Right lung (tissue), 5 donors: Measurements from ENCODE around the gene SPA17. TPM values are rescaled to one million over a fixed set of nuclear protein-coding genes. Genes with fewer than 3 reads are reported as not detected.

Source experiments
- DNase-seq, 2 donors: peaks; one replicate each; pipeline ENCODE4 v3.0.0-alpha.2; 2013
- polyA plus RNA-seq, 5 donors: library from polyadenylated mRNA; unstranded; fragments of 120-200 nt; gene quantifications; one replicate each; pipeline versions ENCODE4 v1.2.1 to v1.2.3, GENCODE V29; 2013; ENCODE audit warnings: inconsistent platforms in 1 of 5, low replicate concordance in 1 of 5; ENCODE audit not compliant: insufficient read length in 5 of 5, insufficient read depth in 1 of 5

Gene SPA17
- polyA plus RNA-seq, 5 donors: 12.3 to 19.1 (median 15.6) TPM

DNA sequence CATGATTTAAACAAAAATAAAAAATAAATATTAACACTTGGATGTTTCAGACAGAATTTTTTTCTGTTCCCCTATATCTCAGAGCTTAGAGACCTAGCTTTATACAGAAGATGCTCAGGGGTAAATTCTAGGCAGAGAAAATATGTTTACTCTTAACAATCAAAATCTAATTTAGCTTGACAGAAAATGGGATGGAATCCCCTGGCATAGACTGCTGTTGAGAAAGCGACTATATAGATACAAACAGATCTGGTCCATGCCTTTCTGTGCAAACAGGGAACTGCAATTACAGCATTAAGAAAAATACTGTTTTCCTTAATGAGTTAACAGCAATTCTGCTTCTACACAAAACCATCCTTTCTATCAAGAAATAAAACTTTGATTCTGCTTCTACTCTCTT lies 14.7 kb upstream of the SPA17 start:
- DNase-seq: no peak

DNA sequence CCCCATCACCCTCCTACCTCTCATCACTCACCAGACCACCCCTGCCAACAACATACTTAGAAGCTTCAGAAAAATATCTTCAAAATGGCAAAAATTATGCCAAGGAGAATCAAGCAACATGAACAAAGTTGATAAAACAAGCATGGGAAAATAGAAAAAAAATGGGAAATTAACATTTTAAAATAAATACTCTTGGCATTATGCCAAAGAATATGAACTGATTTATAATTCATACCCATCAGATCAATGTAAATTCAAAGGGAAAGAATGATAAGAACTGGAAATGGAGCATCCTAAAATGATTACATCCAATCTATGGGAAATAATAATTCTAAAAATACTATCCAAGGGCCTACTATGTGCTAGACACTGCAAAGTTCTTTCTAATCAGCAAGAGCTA lies 12.2 kb upstream of the SPA17 start:
- DNase-seq: no peak

- no peak for DNase-seq
These were observed 11.6 kb upstream of the SPA17 start for GRCh38 chr11:124662106-124662505.

DNA sequence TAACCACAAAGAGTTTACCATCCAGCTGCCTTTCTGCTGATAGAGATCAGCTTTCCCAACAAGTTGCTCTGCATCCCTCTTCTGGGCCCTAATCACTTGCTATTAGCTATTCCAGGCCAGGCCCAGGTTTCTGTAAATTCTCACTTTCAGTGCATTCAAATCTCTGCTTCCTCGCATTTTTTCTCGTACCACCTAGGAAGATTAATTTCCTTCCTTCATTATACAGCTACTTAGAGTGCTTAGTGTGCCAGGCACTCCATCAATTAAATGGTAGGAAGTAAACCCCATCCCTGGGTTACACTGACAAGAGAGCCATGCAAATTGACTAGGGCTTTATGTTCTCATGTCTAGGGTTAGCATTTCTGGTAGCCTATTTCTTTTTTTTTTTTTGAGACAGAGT lies 9.8 kb upstream of the SPA17 start:
- DNase-seq: no peak

DNA sequence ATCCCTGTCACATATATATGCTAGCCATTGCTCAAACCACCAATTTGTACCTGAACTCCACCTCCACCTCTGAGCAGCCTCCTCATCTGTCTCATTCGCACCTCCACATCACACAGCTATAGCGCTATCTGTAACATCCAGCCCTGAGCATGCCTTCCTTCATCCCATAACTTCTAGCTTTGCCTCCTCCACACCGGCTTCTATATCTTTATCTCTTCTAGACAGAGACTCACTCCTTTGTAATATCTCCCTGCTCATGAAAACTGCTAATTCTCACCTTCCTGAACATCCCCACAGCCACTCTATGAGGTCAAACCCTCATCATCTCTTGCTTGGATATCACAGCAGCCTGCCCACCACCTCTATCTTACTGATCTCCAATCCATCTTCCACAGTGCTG lies 6.1 kb upstream of the SPA17 start:
- DNase-seq: no peak

DNA sequence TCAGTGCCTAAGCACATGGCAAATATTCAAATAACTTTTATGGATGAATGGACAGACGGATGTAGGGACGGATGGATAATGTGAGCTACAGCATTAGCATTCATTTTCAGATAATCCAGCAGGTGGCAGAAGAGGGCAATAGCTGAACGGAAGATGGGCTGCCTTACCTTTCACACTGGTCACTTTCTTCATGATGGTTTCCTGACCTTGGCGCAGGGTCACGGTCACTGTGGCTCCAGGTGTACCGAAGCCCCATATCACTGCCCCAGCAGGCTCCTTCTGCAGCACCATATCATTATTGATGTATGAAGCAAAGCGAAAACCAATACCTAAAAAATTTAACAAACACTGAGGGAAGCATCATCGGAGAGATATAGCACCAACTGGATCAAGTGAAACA lies 4.5 kb upstream of the SPA17 start:
- peak in 1 of 2 donors; percentile 55 for DNase-seq

- no peak for DNase-seq
These were observed 3.0 kb upstream of the SPA17 start for GRCh38 chr11:124670732-124671131.

DNA sequence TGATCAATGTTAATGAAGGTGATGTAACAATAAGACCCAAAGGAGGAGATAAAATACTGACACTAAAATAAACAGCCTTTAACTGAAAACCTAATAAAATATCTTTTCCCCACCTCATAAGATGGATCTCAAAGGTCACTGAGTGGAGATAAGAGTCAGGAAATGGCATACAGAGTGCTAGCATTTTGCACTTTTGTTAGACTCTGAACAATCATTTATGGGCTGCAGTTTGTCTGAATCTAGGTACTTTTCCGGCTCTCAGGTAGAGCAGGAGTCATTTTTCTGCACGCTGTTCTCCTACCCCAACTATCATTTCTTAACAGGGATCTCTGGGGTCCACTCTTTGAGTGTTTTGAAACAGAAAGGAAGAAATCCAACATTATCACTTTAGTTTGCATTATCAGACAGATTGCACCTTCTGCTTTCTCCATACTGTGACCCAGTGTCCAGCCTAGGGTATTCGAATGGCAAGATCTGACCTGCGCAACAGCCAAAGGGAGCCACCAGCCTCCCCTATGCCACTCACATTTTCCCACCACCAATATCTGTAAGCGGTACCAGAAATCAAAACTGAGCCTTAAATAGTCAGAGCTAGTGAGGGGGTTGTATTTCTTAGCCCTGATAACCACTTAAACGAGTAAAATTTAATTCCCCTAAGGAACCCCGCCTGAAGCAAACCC lies 1.0 kb upstream of the SPA17 start:
- DNase-seq: no peak

DNA sequence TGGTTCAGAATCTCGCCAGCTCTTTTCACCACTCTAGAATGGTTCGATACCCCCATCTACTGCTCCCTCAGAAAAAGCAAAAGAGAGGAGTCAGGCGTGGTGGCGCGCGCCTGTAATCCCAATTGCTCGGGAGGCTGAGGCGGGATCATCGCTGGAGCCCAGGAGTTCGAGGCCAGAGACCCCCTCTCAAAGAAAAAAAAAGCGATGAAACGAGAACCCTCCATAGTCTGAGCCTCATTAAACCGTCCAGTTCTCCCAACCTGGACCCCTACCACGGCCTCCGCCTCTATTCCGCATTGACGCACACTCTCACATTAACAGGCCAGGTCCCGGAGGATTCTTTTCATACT lies 439 bp downstream of the SPA17 start:
- DNase-seq: no peak

DNA sequence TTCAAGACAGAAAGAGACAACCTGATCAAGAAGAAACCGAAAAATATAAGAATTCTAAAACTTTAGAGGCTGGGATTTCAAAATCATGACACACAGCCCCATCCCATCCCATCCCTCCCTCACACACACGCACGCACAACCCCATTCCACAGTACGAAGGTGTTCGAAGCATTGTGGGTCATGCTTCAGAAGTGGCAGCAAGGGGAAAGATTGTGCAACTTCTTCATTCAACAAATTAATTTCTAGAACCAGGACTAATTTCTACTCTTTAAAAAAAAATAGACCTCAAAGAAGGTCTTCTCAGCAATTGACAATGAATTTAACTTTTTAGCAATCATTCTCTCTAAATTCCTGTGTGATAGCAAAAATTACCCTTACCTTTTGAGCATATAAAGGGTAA lies 867 bp downstream of the SPA17 start:
- DNase-seq: no peak

GRCh38 chr11:124676386-124676785 lies 2.7 kb downstream of the SPA17 start:
- DNase-seq: peak; percentile 52 to 66

DNA sequence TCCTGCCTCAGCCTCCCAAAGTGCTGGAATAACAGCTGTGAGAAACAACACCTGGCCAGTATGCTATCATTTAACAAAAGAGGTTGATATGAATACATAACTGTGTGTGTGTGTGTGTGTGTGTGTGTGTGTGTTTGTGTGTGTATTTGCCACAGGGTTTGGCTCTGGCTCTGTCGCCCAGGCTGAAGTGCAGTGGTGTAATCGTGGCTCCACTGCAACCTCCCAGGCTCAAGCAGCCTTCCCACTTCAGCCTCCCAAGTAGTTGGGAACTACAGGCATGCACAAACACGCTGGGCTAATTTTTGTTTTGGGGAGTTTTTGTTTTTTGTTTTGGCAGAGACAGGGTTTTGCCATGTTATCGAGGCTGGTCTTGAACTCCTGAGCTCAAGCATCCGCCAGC lies 4.7 kb downstream of the SPA17 start:
- DNase-seq: no peak

GRCh38 chr11:124681421-124681820 lies 7.7 kb downstream of the SPA17 start:
- no peak for DNase-seq

GRCh38 chr11:124682443-124682842 lies 8.7 kb downstream of the SPA17 start:
- no peak for DNase-seq

GRCh38 chr11:124693142-124693541 lies 19.4 kb downstream of the SPA17 start:
- no peak for DNase-seq

DNA sequence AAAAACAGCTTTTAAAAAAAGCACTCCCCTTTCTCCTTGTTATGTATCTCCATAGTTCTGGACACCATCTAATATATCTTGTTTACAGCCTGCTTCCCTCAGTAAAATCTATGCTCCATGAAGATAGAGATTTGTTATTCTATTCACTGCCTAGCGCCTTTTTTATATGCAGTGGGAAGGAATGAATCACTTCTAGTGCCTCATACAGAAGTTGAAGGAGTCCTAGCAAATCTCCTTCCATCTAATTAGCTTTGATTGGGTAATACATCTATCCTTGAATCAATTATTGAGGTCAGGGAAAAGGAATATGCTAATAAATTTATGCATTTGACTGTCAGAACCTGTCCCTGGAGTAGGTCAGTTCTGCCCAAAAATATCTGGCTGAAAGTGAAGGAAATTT lies 25.8 kb downstream of the SPA17 start:
- DNase-seq: no peak

DNA sequence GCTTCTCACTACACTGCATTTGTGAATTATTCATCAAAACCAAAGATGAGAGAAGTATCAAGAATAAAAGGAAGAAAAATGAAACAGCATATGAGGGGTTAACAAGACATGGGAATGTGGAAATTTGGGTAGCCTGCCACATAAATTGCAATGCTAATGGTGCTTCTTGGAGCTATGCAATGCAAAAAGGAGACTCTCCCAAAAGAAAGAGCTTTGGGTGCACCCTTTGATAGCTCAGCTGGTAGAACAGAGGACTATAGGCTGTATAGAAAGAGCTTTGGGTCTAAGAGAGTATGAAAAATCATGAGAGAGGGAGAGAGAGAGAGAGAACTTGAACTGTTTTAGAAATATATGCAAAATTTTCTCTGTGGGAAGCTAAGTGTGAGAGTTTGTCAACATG lies 26.3 kb downstream of the SPA17 start:
- no peak for DNase-seq

- no peak for DNase-seq
These were observed 34.1 kb downstream of the SPA17 start for GRCh38 chr11:124707829-124708228.

- no peak for DNase-seq
These were observed 38.7 kb downstream of the SPA17 start for GRCh38 chr11:124712392-124712791.

GRCh38 chr11:124716591-124716990 lies 42.9 kb downstream of the SPA17 start:
- no peak for DNase-seq

DNA sequence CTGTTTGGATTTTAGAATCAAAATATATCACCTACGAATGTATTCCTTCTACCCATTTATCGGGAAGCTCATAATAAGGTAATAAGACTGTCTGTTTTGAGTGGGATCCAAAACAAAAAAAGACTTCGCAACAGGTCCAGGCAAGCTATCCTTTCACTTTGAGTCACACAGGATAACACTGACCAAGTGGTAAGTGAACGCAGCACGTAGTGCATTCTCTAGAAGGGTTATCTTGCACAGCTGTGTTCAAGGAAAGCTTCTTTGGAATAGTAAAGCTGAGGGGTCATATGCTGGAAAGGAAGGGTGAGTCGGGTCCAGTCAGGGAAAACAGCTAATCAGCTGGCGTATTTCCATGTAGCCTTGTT lies 43.7 kb downstream of the SPA17 start:
- DNase-seq: peak in 1 of 2 donors; percentile 14

GRCh38 chr11:124717786-124718651 lies 44.3 kb downstream of the SPA17 start:
- peak in 1 of 2 donors; percentile 32 for DNase-seq

DNA sequence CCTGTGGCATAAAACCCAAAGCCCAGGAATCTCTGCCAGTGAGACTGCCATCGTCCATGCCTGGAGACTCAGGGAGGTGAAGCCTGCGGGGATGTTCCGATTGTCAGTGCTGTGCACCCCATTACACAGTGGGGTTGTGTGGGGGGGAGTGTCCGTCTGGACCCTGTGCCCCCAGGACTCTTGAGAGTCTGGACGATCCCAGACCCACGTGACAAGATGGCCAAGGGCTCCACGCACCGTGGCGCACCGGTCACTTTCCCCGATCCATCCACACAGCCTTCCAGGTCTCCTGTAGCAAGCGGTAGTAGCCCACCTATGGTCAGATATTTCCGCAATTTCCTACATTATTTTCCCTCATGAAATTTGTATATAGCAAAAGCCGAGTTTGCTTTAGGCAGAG lies 45.1 kb downstream of the SPA17 start:
- no peak for DNase-seq

DNA sequence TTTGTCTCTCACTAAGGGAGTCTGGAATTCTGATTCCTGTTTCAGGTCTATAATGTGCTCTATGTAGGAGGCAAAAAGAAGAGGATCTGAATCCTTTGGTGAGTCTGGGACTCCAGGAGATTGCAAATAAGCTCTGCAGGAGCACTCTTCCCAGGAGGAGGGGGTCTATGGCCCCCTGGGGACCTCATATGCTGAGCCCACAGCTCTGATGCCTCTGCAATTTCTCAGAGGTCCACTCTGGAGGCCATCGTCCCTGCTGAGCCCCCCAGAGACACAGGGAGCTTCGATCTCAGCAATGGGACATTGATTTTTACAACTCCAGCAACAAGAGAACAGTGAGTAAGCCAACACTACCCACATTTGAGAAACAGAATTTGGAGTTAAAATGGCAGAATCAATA lies 45.8 kb downstream of the SPA17 start:
- no peak for DNase-seq
